Endothelial cell of umbilical vein (primary cell): Measurements from ENCODE around the gene ARL6IP4.

Source experiments
- EZH2 ChIP-seq: IDR thresholded peaks from 2 replicates; pipeline ENCODE4 v1.6.1; 2012; ENCODE audit warnings: borderline replicate concordance, low read depth, mild to moderate bottlenecking, moderate library complexity, low read length, inconsistent platforms; ENCODE audit not compliant: severe bottlenecking
- JUN ChIP-seq: IDR thresholded peaks from 2 replicates; pipeline ENCODE4 v1.6.1; 2011; ENCODE audit warnings: borderline replicate concordance, low read depth; ENCODE audit not compliant: insufficient read length, insufficient read depth
- POLR2A ChIP-seq: IDR thresholded peaks from 2 replicates; pipeline ENCODE4 v1.6.1; 2012; ENCODE audit warnings: low read depth, mild to moderate bottlenecking, control low read depth, low read length
- POLR2AphosphoS5 ChIP-seq: IDR thresholded peaks from 2 replicates; pipeline ENCODE4 v1.6.1; 2012; ENCODE audit warnings: low read depth, mild to moderate bottlenecking, control low read depth, low read length, moderate library complexity; ENCODE audit not compliant: insufficient read depth
- TF ChIP-seq, protein P1 (sequence below), 2 donors: IDR thresholded peaks; 1 replicate in 1 of 2; 2 replicates in 1 of 2; pipeline ENCODE4 v1.5.1; 2011; ENCODE audit warnings: low read length in 2 of 2, mild to moderate bottlenecking in 2 of 2, moderate library complexity in 2 of 2, control low read depth in 1 of 2, inconsistent platforms in 1 of 2, low read depth in 1 of 2; ENCODE audit not compliant: insufficient read depth in 1 of 2; ENCODE audit errors: extremely low read depth in 1 of 2

DNA sequence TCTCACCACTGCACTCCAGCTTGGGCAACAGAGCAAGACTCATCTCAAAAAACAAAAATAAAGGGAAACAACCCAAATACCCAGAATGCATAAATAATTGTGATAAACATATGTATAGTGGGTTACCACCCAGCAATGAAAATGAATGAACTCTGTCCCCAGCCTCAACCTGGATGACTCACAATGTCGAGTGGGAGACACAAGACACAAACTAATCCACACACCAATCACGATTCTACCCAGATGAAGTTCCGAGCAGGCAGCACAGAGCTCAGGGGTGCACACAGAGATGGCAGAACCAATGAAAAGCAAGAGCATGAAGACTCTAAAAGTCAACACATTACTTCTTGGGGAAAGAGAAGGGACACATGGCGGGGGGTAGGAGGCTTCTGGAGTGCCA is 41.4 kb upstream of the ARL6IP4 start:
- TF ChIP-seq POLR2AphosphoS5, result no peak
- TF ChIP-seq, protein P1, sequence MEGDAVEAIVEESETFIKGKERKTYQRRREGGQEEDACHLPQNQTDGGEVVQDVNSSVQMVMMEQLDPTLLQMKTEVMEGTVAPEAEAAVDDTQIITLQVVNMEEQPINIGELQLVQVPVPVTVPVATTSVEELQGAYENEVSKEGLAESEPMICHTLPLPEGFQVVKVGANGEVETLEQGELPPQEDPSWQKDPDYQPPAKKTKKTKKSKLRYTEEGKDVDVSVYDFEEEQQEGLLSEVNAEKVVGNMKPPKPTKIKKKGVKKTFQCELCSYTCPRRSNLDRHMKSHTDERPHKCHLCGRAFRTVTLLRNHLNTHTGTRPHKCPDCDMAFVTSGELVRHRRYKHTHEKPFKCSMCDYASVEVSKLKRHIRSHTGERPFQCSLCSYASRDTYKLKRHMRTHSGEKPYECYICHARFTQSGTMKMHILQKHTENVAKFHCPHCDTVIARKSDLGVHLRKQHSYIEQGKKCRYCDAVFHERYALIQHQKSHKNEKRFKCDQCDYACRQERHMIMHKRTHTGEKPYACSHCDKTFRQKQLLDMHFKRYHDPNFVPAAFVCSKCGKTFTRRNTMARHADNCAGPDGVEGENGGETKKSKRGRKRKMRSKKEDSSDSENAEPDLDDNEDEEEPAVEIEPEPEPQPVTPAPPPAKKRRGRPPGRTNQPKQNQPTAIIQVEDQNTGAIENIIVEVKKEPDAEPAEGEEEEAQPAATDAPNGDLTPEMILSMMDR (IDR thresholded peaks at IDR 0.05; ENCODE audit: extremely low read depth in 1 of 2, insufficient read depth in 1 of 2, low read depth in 1 of 2, low read length in 2 of 2), result no peak
- TF ChIP-seq POLR2A, result no peak
- TF ChIP-seq JUN, result no peak
- no peak for TF ChIP-seq EZH2
